PFSK-1 (cell line): Measurements from ENCODE around the gene ARHGAP42.

ENCODE experiments used
- POLR2AphosphoS5 ChIP-seq: IDR thresholded peaks from 2 replicates; pipeline ENCODE4 v1.6.1; 2012; ENCODE audit warnings: low read depth, mild to moderate bottlenecking, control low read depth, low read length, moderate library complexity
- REST ChIP-seq, 2 experiments: IDR thresholded peaks; 2 replicates each; pipeline versions ENCODE4 v1.6.1 to v1.8.0; 2011 to 2012; ENCODE audit warnings: low read depth in 2 of 2, low read length in 2 of 2, control low read depth in 1 of 2, inconsistent platforms in 1 of 2, mild to moderate bottlenecking in 1 of 2, moderate library complexity in 1 of 2; ENCODE audit not compliant: insufficient read depth in 1 of 2

GRCh38 chr11:100806296-100806695, 119.2 kb downstream of the ARHGAP42 start:
- TF ChIP-seq POLR2AphosphoS5 (no peak), REST (IDR thresholded peaks at IDR 0.05; ENCODE audit: insufficient read depth in 1 of 2, low read depth in 2 of 2, low read length in 2 of 2) (no peak)
